ENCODE results near the gene DGKG. TPM values are rescaled to one million over a fixed set of nuclear protein-coding genes. Genes with fewer than 3 reads are reported as not detected.

The DGKG gene
- total and polyA plus RNA-seq, 4 donors = 0.84 to 7.8 (median 1.7) TPM

GRCh38 chr3:186200726-186201125 lies 161.3 kb downstream of the DGKG start:
- Histone ChIP-seq H3K9me3 (ENCODE audit: control insufficient read depth in 4 of 4, low read length in 3 of 4) (no peaks in the 10 kb centered on the region), H3K27me3 (ENCODE audit: control insufficient read depth in 4 of 4, insufficient read depth in 4 of 4, low read length in 3 of 4) (no peaks in the 10 kb centered on the region), H3K9ac (ENCODE audit: low read depth in 1 of 2, low read length in 2 of 2) (no peak overlapping the region), H3K4me1 (ENCODE audit: control insufficient read depth in 4 of 4, insufficient read depth in 4 of 4, low read length in 3 of 4) (no peaks in the 10 kb centered on the region), H3K27ac (ENCODE audit: low read depth in 1 of 2, low read length in 2 of 2) (no peak overlapping the region), H3K4me3 (ENCODE audit: low read depth in 1 of 3, low read length in 3 of 3) (no peak overlapping the region), H3K36me3 (ENCODE audit: control insufficient read depth in 4 of 4, insufficient read depth in 3 of 4, low read depth in 1 of 4, low read length in 3 of 4) (no peaks in the 10 kb centered on the region)
- DNase-seq (ENCODE audit: low spot score) = no peak
- WGBS = 89% methylated on average over 4 of the region's 4 CpGs
- TF ChIP-seq GABPA (IDR thresholded peaks at IDR 0.05 in 1 of 2, conservative IDR thresholded peaks at IDR 0.05 in 1 of 2) (no peak), MAX (IDR thresholded peaks at IDR 0.05) (no peak), RXRA (IDR thresholded peaks at IDR 0.05) (no peak), RAD21 (IDR thresholded peaks at IDR 0.05) (no peak), SP1 (IDR thresholded peaks at IDR 0.05) (no peak), HNF4A (conservative IDR thresholded peaks at IDR 0.05) (no peak)
- TF ChIP-seq, protein P1, sequence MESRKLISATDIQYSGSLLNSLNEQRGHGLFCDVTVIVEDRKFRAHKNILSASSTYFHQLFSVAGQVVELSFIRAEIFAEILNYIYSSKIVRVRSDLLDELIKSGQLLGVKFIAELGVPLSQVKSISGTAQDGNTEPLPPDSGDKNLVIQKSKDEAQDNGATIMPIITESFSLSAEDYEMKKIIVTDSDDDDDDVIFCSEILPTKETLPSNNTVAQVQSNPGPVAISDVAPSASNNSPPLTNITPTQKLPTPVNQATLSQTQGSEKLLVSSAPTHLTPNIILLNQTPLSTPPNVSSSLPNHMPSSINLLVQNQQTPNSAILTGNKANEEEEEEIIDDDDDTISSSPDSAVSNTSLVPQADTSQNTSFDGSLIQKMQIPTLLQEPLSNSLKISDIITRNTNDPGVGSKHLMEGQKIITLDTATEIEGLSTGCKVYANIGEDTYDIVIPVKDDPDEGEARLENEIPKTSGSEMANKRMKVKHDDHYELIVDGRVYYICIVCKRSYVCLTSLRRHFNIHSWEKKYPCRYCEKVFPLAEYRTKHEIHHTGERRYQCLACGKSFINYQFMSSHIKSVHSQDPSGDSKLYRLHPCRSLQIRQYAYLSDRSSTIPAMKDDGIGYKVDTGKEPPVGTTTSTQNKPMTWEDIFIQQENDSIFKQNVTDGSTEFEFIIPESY (IDR thresholded peaks at IDR 0.05) = no peak

- 88% methylated on average over 2 of the region's 2 CpGs for WGBS
- H3K27me3 ChIP-seq (ENCODE audit: control insufficient read depth in 4 of 4, insufficient read depth in 4 of 4, low read length in 3 of 4) = peaks cover 0 to 3% (median under 1%) of the 10 kb centered on the region in 4 donors
- no peak overlapping the region for H3K4me3 ChIP-seq (ENCODE audit: low read depth in 1 of 3, low read length in 3 of 3)
- H3K36me3 ChIP-seq (ENCODE audit: control insufficient read depth in 4 of 4, insufficient read depth in 3 of 4, low read depth in 1 of 4, low read length in 3 of 4) = no peaks in the 10 kb centered on the region
- no peak for DNase-seq (ENCODE audit: low spot score)
- H3K27ac ChIP-seq (ENCODE audit: low read depth in 1 of 2, low read length in 2 of 2) = no peak overlapping the region
- TF ChIP-seq JUND (IDR thresholded peaks at IDR 0.05) = no peak
- TF ChIP-seq GABPA (IDR thresholded peaks at IDR 0.05 in 1 of 2, conservative IDR thresholded peaks at IDR 0.05 in 1 of 2) = no peak
- TF ChIP-seq RXRA (IDR thresholded peaks at IDR 0.05) = no peak
- TF ChIP-seq NR2F2 (IDR thresholded peaks at IDR 0.05) = no peak
- no peak for TF ChIP-seq HNF4A (conservative IDR thresholded peaks at IDR 0.05)
- TF ChIP-seq, protein P2, sequence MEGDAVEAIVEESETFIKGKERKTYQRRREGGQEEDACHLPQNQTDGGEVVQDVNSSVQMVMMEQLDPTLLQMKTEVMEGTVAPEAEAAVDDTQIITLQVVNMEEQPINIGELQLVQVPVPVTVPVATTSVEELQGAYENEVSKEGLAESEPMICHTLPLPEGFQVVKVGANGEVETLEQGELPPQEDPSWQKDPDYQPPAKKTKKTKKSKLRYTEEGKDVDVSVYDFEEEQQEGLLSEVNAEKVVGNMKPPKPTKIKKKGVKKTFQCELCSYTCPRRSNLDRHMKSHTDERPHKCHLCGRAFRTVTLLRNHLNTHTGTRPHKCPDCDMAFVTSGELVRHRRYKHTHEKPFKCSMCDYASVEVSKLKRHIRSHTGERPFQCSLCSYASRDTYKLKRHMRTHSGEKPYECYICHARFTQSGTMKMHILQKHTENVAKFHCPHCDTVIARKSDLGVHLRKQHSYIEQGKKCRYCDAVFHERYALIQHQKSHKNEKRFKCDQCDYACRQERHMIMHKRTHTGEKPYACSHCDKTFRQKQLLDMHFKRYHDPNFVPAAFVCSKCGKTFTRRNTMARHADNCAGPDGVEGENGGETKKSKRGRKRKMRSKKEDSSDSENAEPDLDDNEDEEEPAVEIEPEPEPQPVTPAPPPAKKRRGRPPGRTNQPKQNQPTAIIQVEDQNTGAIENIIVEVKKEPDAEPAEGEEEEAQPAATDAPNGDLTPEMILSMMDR (IDR thresholded peaks at IDR 0.05; ENCODE audit: low read depth, low read length, missing input control) = no peak
- no peak for TF ChIP-seq MAX (IDR thresholded peaks at IDR 0.05)
- peaks cover 5 to 12% (median 7%) of the 10 kb centered on the region in 4 donors for H3K4me1 ChIP-seq (ENCODE audit: control insufficient read depth in 4 of 4, insufficient read depth in 4 of 4, low read length in 3 of 4)
- H3K9me3 ChIP-seq (ENCODE audit: control insufficient read depth in 4 of 4, low read length in 3 of 4) = no peaks in the 10 kb centered on the region
- H3K9ac ChIP-seq (ENCODE audit: low read depth in 1 of 2, low read length in 2 of 2) = no peak overlapping the region
Measured at GRCh38 chr3:186198442-186198841, 163.6 kb downstream of the DGKG start.

DNA sequence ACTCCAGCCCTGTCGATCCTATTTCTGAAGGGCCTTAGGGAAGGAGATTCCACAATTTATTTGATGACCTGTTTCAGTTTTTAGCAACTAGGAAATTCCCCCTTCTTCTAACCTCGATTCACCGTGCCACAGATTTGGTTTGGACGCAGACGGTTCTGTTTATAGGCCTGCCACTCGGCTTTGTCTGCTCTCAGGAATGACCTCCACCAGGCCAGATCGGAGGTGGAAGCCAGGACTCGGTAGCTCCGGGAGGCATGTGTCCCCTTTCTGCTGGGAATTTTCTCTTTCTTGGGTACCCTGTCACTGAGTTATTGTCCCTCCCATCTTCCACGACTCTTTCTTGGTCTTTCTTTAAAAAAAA lies 167.6 kb downstream of the DGKG start:
- DNase-seq (ENCODE audit: low spot score) = no peak
- no peak overlapping the region for H3K9ac ChIP-seq (ENCODE audit: low read depth in 1 of 2, low read length in 2 of 2)
- 22% methylated on average over 10 of the region's 10 CpGs for WGBS
- H3K27me3 ChIP-seq (ENCODE audit: control insufficient read depth in 4 of 4, insufficient read depth in 4 of 4, low read length in 3 of 4) = peaks cover 0 to 7% (median 2%) of the 10 kb centered on the region in 4 donors
- TF ChIP-seq FOXA2 (IDR thresholded peaks at IDR 0.05) = no peak
- TF ChIP-seq MAX (IDR thresholded peaks at IDR 0.05) = no peak
- no peak for TF ChIP-seq GABPA (IDR thresholded peaks at IDR 0.05 in 1 of 2, conservative IDR thresholded peaks at IDR 0.05 in 1 of 2)
- TF ChIP-seq RXRA (IDR thresholded peaks at IDR 0.05) = no peak
- TF ChIP-seq RAD21 (IDR thresholded peaks at IDR 0.05) = no peak
- no peak for TF ChIP-seq HNF4G (IDR thresholded peaks at IDR 0.05)
- no peaks in the 10 kb centered on the region for H3K9me3 ChIP-seq (ENCODE audit: control insufficient read depth in 4 of 4, low read length in 3 of 4)
- H3K4me3 ChIP-seq (ENCODE audit: low read depth in 1 of 3, low read length in 3 of 3) = peak overlapping the region in 1 of 3 donors; percentile 15
- H3K36me3 ChIP-seq (ENCODE audit: control insufficient read depth in 4 of 4, insufficient read depth in 3 of 4, low read depth in 1 of 4, low read length in 3 of 4) = no peaks in the 10 kb centered on the region
- H3K27ac ChIP-seq (ENCODE audit: low read depth in 1 of 2, low read length in 2 of 2) = no peak overlapping the region
- peaks cover 6 to 14% (median 7%) of the 10 kb centered on the region in 4 donors for H3K4me1 ChIP-seq (ENCODE audit: control insufficient read depth in 4 of 4, insufficient read depth in 4 of 4, low read length in 3 of 4)

Data from liver (tissue), 9 donors.